HepG2 (cell line): ENCODE data around the gene SEMA6D. TPM values are rescaled to one million over a fixed set of nuclear protein-coding genes. Genes with fewer than 3 reads are reported as not detected.

Experiments used
- CBX2 ChIP-seq, 2 experiments: fragments of 200-600 bp in 1 of 2; sonication (generic); formaldehyde crosslinking in 1 of 2; IDR thresholded peaks; 2 replicates each; pipeline versions ENCODE4 v1.7.0 to v1.8.1; 2018 to 2022; ENCODE audit warnings: low read depth in 2 of 2, low read length in 1 of 2, mild to moderate bottlenecking in 1 of 2, missing genetic modification reagents in 1 of 2
- ETS1 ChIP-seq: sonication (generic); formaldehyde crosslinking; IDR thresholded peaks from 2 replicates; pipeline ENCODE4 v1.4.0; 2020; ENCODE audit warnings: missing genetic modification reagents
- HIVEP1 ChIP-seq: sonication (generic); formaldehyde crosslinking; IDR thresholded peaks from 2 replicates; pipeline ENCODE4 v1.4.0; 2020; ENCODE audit warnings: mild to moderate bottlenecking, missing genetic modification reagents
- IKZF1 ChIP-seq: fragments of 450-650 bp; IDR thresholded peaks from 2 replicates; pipeline ENCODE4 v1.7.1; 2016
- MAX ChIP-seq: IDR thresholded peaks from 2 replicates; pipeline ENCODE4 v1.6.1; 2012; ENCODE audit warnings: inconsistent platforms
- NCOA5 ChIP-seq: sonication (generic); formaldehyde crosslinking; IDR thresholded peaks from 2 replicates; pipeline ENCODE4 v1.4.0; 2020; ENCODE audit warnings: missing genetic modification reagents
- SSRP1 ChIP-seq: IDR thresholded peaks from 2 replicates; pipeline ENCODE4 v1.6.1; 2016; ENCODE audit warnings: control low read depth
- ZNF121 ChIP-seq: sonication (generic); formaldehyde crosslinking; IDR thresholded peaks from 2 replicates; pipeline ENCODE4 v1.5.0; 2020; ENCODE audit warnings: mild to moderate bottlenecking, missing genetic modification reagents
- ZNF138 ChIP-seq: sonication (generic); formaldehyde crosslinking; IDR thresholded peaks from 2 replicates; pipeline ENCODE4 v1.5.0; 2020; ENCODE audit warnings: mild to moderate bottlenecking, low read depth, missing genetic modification reagents
- ZNF205 ChIP-seq: IDR thresholded peaks from 2 replicates; pipeline ENCODE4 v1.6.1; 2018; ENCODE audit warnings: missing biosample characterization, missing genetic modification reagents
- ZNF337 ChIP-seq: sonication (generic); formaldehyde crosslinking; IDR thresholded peaks from 2 replicates; pipeline ENCODE4 v1.5.1; 2020; ENCODE audit warnings: missing genetic modification reagents, low read depth, mild to moderate bottlenecking, borderline replicate concordance
- ZNF605 ChIP-seq: sonication (generic); formaldehyde crosslinking; IDR thresholded peaks from 2 replicates; pipeline ENCODE4 v1.8.0; 2022; ENCODE audit warnings: mild to moderate bottlenecking, missing genetic modification reagents
- ZSCAN21 ChIP-seq: sonication (generic); formaldehyde crosslinking; IDR thresholded peaks from 2 replicates; pipeline ENCODE4 v1.8.0; 2022; ENCODE audit warnings: mild to moderate bottlenecking, missing genetic modification reagents, moderate library complexity, borderline replicate concordance
- polyA plus RNA-seq, 8 experiments: library from polyadenylated mRNA; depleted of rRNA in 3 of 8; stranded (reverse) in 7 of 8; unstranded in 1 of 8; fragments of >200 nt; fragmentation: Illumina TruSeq in 4 of 8; extraction: Trizol in 4 of 8; gene quantifications; 2 replicates each; pipeline versions ENCODE4 v1.2.1 to v1.2.3, GENCODE V29; 2011 to 2016; ENCODE audit warnings: low read depth in 4 of 8, missing spikeins in 1 of 8, mixed read lengths in 1 of 8; ENCODE audit not compliant: insufficient read depth in 1 of 8
- total RNA-seq, 5 experiments: library from RNA; depleted of rRNA; stranded (reverse); fragments of >200 nt; fragmentation: Illumina TruSeq; extraction: Trizol; gene quantifications; 2 replicates each; pipeline ENCODE4 v1.2.3, GENCODE V29; 2016; ENCODE audit warnings: low read depth in 1 of 5
- TF ChIP-seq, protein P1 (sequence below): sonication (generic); formaldehyde crosslinking; IDR thresholded peaks from 2 replicates; pipeline ENCODE4 v1.8.0; 2022; ENCODE audit warnings: missing genetic modification reagents, low read depth, mild to moderate bottlenecking, borderline replicate concordance

SEMA6D gene
- total and polyA plus RNA-seq, 2 of the 13 experiments (the other 11 are each of a cell fraction or from before 2014, with no cell fraction given) = not detected

DNA sequence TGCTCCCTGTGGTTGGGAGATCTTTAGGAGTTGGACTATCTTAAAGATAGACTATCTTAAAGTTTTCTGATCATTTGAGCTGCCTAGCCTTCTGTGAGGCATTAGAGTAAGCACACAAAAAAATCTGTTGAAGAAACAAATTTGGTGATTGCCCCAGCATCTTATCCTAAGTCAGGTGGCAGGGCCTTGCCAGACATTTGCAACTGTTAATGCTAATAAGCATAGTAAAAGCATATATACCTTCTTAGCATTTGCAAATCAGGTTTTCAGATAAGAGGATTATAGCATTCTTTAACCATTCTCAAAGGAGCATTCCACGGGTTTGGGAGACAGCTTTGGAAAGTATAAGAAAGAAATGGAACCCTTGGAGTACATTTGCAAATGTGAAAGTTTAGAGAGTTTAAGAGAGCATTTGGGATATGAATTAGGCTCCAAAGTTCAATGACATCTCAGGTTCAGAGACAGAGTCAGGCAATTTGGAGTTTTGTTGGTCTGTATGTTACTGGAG is 61.0 kb downstream of the SEMA6D start (continued):
- TF ChIP-seq, protein P1, sequence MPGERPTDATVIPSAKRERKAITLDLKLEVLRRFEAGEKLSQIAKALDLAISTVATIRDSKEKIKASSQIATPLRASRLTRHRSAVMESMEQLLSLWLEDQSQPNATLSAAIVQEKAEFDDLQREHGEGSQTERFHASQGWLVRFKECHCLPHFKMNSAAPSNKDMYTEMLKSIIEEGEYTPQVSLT (CRISPR knock-in tag) = no peak
- TF ChIP-seq SSRP1 (CRISPR knock-in tag) = no peak
- no peak for TF ChIP-seq IKZF1
- no peak for TF ChIP-seq ETS1
- TF ChIP-seq ZNF337 (CRISPR knock-in tag) = no peak
- no peak for TF ChIP-seq ZNF205 (CRISPR knock-in tag)
- no peak for TF ChIP-seq CBX2 (IDR thresholded peaks at IDR 0.05; ENCODE audit: low read depth, low read length)
- TF ChIP-seq CBX2 (CRISPR knock-in tag; IDR thresholded peaks at IDR 0.05; ENCODE audit: low read depth) = no peak
- no peak for TF ChIP-seq NCOA5 (CRISPR knock-in tag)
- no peak for TF ChIP-seq MAX
- TF ChIP-seq ZNF121 (CRISPR knock-in tag) = no peak
- TF ChIP-seq ZNF138 (CRISPR knock-in tag) = no peak
- no peak for TF ChIP-seq HIVEP1 (CRISPR knock-in tag)
- no peak for TF ChIP-seq ZSCAN21 (CRISPR knock-in tag)
- TF ChIP-seq ZNF605 (CRISPR knock-in tag) = no peak
